Fibroblast of upper back skin (primary cell): Measurements from ENCODE around the gene CYB5D1.

Experiments
- DNase-seq: peaks from one replicate; pipeline ENCODE4 v3.0.0-alpha.2; 2013

Gene CYB5D1

DNA sequence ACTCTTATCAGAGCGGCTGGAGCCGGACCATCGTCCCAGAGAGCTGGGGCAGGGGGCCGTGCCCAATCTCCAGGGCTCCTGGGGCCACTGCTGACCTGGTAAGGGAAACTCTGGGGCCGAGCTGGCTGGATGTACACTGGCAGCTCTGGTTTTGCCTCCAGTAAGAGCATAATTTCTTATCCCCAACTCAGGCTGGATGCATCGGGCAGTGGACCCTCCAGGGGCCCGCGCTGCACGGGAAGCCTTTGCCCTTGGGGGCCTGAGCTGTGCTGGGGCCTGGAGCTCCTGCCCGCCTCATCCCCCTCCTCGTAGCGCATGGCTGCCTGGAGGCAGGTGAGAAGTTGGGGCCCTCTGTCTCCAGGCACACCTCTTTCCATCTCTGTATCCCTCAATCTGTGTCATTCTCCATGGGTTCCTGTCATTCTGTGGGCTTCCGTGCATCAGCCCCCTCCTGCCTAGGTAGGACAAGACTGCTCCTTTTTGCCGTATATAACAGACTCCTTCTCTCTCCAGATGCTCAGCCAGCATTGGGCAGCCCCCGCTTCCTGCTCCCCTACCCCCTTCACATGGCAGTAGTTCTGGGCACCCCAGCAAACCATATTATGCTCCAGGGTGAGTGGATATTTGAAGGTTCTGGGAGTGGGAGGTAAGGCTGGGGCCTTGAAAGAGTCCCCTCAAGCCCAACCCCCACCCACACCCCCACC lies 12.3 kb upstream of the CYB5D1 start:
- DNase-seq, result no peak

DNA sequence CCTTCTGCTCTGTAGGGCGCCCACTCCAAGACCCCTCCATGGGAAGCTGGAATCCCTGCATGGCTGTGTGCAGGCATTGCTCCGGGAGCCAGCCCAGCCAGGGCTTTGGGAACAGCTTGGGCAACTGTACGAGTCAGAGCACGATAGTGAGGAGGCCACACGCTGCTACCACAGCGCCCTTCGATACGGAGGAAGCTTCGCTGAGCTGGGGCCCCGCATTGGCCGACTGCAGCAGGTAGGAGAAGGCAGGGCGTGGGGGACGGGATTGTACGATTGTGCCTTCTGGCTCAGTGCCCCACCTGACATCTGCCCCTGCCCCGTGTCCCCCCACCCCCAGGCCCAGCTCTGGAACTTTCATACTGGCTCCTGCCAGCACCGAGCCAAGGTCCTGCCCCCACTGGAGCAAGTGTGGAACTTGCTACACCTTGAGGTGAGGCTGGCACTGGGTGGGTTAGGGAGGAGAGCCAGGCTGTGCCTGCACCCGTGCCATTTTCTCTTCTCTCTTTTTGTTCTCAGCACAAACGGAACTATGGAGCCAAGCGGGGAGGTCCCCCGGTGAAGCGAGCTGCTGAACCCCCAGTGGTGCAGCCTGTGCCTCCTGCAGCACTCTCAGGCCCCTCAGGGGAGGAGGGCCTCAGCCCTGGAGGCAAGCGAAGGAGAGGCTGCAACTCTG lies 11.6 kb upstream of the CYB5D1 start:
- DNase-seq, result no peak

- no peak for DNase-seq
Measured at GRCh38 chr17:7846765-7847661, 10.8 kb upstream of the CYB5D1 start.

- DNase-seq, result no peak
Measured at GRCh38 chr17:7848131-7848579, 9.6 kb upstream of the CYB5D1 start.

DNA sequence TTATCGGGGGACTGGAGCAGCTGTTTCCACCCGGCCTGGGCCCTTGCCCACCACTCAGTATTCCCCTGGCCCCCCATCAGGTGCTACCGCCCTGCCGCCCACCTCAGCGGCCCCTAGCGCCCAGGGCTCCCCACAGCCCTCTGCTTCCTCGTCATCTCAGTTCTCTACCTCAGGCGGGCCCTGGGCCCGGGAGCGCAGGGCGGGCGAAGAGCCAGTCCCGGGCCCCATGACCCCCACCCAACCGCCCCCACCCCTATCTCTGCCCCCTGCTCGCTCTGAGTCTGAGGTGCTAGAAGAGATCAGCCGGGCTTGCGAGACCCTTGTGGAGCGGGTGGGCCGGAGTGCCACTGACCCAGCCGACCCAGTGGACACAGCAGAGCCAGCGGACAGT lies 9.1 kb upstream of the CYB5D1 start:
- no peak for DNase-seq

GRCh38 chr17:7849130-7849750 lies 8.6 kb upstream of the CYB5D1 start:
- no peak for DNase-seq

DNA sequence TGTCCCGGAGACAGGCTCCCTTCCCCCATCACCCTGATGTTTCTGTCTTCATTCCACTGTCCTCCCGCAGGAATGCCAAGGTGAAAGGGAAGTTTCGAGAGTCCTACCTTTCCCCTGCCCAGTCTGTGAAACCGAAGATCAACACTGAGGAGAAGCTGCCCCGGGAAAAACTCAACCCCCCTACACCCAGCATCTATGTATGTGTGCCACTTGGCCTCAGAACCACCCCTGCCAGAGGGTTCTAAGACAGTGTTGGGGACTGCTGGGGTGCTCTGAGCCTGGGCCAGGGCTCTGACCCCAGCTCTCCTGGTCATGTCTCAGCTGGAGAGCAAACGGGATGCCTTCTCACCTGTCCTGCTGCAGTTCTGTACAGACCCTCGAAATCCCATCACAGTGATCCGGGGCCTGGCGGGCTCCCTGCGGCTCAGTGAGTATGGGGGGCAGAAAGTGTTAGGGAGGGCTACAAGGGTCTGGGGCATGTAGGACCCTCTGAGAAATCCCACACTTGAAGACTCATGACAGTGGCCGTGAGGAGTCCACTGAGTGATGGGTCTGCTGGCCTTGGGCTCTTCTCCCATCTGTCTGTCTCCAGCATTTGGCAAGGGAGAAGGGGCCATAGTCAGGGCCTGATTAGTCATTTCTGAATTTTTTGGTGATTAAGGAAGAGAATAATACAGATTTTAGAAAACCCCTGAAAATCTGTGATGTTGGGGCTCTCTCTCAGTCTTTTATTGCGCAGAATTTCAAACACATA lies 7.9 kb upstream of the CYB5D1 start:
- no peak for DNase-seq

DNA sequence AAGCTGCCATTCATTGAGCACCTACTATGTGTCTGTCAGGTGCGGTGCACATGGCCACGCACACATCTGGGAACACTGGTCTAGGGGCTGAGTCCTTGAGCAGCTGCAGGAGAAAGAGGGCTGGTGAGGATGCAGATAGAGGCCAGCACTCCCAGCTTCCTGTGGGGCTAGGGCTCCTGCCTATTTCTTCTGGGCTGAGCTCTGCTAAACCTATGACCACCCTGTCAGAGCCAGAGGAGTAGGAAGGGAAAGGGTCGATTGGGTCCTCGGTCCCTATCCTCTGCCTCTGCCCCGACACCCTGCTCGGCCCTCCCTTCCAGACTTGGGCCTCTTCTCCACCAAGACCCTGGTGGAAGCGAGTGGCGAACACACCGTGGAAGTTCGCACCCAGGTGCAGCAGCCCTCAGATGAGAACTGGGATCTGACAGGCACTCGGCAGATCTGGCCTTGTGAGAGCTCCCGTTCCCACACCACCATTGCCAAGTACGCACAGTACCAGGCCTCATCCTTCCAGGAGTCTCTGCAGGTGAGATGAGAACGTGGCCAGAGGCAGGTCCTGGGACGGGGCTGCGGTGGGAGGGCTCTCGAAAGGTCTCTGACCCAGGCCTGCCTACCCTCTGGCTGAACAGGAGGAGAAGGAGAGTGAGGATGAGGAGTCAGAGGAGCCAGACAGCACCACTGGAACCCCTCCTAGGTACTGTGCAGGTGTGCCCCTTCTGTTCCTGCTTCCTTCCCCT lies 6.9 kb upstream of the CYB5D1 start:
- no peak for DNase-seq

DNA sequence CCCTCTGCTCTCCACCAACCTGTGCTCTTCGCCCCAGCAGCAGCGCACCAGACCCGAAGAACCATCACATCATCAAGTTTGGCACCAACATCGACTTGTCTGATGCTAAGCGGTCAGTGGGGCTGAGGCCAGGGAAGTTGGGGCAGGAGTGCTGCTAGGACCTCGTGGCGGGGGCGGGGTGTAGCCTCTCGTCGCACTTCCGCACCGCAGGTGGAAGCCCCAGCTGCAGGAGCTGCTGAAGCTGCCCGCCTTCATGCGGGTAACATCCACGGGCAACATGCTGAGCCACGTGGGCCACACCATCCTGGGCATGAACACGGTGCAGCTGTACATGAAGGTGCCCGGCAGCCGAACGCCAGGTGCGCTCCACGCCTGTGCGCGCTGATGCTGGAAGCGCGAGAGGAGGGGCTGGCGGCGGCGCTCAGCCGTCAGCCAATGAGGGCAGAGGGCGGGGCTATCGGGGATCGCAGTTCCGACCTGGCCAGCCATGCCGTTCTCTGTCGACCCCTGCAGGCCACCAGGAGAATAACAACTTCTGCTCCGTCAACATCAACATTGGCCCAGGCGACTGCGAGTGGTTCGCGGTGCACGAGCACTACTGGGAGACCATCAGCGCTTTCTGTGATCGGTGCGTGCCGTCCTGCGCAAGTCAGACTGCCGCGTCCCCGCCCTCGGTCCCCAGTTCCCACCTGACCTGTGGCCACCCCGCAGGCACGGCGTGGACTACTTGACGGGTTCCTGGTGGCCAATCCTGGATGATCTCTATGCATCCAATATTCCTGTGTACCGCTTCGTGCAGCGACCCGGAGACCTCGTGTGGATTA lies 6.2 kb upstream of the CYB5D1 start:
- peak; percentile 81 for DNase-seq

DNA sequence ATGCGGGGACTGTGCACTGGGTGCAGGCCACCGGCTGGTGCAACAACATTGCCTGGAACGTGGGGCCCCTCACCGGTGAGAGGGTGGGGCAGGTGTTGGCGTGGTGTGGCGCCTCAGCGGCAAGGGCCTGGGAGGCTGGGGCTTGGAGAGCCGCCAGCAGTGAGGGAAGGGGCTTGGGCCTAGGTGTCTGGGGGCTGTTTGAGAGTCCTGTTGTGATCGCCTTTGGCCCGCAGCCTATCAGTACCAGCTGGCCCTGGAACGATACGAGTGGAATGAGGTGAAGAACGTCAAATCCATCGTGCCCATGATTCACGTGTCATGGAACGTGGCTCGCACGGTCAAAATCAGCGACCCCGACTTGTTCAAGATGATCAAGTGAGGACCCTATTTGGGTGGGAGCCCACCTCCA lies 5.5 kb upstream of the CYB5D1 start:
- DNase-seq, result no peak

DNA sequence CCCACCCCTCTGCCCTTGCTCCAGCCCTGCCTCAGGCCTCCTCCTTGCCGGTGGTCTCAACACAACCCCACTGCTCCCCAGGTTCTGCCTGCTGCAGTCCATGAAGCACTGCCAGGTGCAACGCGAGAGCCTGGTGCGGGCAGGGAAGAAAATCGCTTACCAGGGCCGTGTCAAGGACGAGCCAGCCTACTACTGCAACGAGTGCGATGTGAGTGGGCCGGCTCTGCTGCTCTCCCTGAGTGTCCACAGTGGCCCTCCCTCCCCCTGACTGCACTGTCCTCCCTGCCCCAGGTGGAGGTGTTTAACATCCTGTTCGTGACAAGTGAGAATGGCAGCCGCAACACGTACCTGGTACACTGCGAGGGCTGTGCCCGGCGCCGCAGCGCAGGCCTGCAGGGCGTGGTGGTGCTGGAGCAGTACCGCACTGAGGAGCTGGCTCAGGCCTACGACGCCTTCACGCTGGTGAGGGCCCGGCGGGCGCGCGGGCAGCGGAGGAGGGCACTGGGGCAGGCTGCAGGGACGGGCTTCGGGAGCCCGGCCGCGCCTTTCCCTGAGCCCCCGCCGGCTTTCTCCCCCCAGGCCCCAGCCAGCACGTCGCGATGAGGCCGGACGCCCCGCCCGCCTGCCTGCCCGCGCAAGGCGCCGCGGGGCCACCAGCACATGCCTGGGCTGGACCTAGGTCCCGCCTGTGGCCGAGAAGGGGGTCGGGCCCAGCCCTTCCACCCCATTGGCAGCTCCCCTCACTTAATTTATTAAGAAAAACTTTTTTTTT lies 4.7 kb upstream of the CYB5D1 start:
- no peak for DNase-seq

DNA sequence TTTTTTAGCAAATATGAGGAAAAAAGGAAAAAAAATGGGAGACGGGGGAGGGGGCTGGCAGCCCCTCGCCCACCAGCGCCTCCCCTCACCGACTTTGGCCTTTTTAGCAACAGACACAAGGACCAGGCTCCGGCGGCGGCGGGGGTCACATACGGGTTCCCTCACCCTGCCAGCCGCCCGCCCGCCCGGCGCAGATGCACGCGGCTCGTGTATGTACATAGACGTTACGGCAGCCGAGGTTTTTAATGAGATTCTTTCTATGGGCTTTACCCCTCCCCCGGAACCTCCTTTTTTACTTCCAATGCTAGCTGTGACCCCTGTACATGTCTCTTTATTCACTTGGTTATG lies 4.1 kb upstream of the CYB5D1 start:
- DNase-seq, result no peak

- no peak for DNase-seq
Measured at GRCh38 chr17:7854078-7854777, 3.6 kb upstream of the CYB5D1 start.

- DNase-seq, result no peak
Measured at GRCh38 chr17:7854851-7855659, 2.7 kb upstream of the CYB5D1 start, which contains the start of gene TMEM88. TMEM88 (plus strand) TSS chr17:7855066; CDS start chr17:7855075, 9 bp downstream.

DNA sequence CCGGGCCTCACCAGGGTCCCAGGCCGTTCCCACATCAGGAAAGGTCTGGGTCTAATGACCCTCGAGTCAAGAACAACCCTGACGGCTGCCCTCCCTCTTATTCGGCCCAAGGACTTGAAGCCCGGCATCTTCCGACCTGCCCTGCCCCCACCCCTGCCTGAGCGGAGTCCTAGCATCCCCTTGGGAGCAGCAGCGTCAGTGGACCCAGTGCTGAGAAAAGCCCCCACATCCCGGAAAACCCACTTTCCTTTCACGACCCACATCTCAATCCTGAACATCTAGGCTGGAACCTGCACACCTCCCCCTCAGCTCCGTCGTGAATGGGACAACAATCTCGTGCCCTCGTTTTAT lies 2.2 kb upstream of the CYB5D1 start:
- DNase-seq, result no peak

- DNase-seq, result no peak
Measured at GRCh38 chr17:7856011-7856810, 1.6 kb upstream of the CYB5D1 start.
